ENCODE results near the gene LTO1.

DNA sequence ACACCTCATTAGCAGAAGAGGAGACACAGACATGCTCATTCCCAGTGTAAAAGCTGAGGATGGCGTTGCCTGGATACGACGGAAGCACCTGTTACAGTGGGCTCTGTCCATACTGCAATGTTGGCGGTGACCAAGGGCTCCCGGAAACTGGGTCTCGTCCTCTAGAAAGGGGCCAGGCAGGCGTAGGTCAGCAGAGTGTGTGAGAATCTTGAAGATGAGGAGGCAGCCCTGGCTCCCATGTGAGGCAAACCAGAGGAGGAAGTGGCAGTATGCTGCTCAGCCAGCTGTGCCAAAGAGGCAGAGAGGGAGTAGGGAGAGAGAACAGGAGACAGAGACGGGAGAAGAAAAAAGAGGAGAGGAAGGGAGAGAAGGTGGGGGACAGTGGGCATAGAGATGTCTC is 10.3 kb downstream of the LTO1 start:
- TF ChIP-seq GATA3 (IDR thresholded peaks at IDR 0.05; ENCODE audit: low read depth, low read length): no peak
- no peak for TF ChIP-seq GATA2 (IDR thresholded peaks at IDR 0.05; ENCODE audit: low read depth, low read length)

Data from SH-SY5Y (cell line).